HepG2 (cell line): ENCODE results near the gene ZNF749. TPM values are rescaled to one million over a fixed set of nuclear protein-coding genes. Genes with fewer than 3 reads are reported as not detected.
A peak's percentile ranks its signal among the peaks of the same experiment; 100 is the strongest.

Source experiments
- AGO2 ChIP-seq: fragments of 200-400 bp; formaldehyde crosslinking; optimal IDR thresholded peaks from 2 replicates; pipeline ENCODE3; 2017; ENCODE audit warnings: mild to moderate bottlenecking, low read depth, low read length, moderate library complexity
- ARNT2 ChIP-seq: sonication (generic); formaldehyde crosslinking; IDR thresholded peaks from 2 replicates; pipeline ENCODE4 v1.8.0; 2022; ENCODE audit warnings: mild to moderate bottlenecking, low read depth, missing genetic modification reagents, moderate library complexity
- CHD4 ChIP-seq: fragments of 200-600 bp; sonication (generic); IDR thresholded peaks from 2 replicates; pipeline ENCODE4 v1.7.0; 2017; ENCODE audit warnings: mild to moderate bottlenecking, low read length, borderline replicate concordance
- FOXA1 ChIP-seq, 2 experiments: fragments of 450-650 bp in 1 of 2; sonication (generic) in 1 of 2; formaldehyde crosslinking in 1 of 2; IDR thresholded peaks; 2 replicates each; pipeline versions ENCODE4 v1.4.0 to v1.6.1; 2016 to 2020; ENCODE audit warnings: missing genetic modification reagents in 1 of 2
- GATAD1 ChIP-seq: IDR thresholded peaks from 2 replicates; pipeline ENCODE4 v1.6.1; 2016; ENCODE audit warnings: missing genetic modification reagents, missing compliant biosample characterization
- HCFC1 ChIP-seq: fragments of 150-350 bp; IDR thresholded peaks from 2 replicates; pipeline ENCODE4 v1.6.1; 2014; ENCODE audit warnings: low read depth, low read length
- HMGXB4 ChIP-seq, 2 experiments: sonication (generic) in 1 of 2; formaldehyde crosslinking in 1 of 2; IDR thresholded peaks; 2 replicates each; pipeline versions ENCODE4 v1.4.0 to v1.6.1; 2018 to 2020; ENCODE audit warnings: missing genetic modification reagents in 2 of 2, borderline replicate concordance in 1 of 2, low read depth in 1 of 2, mild to moderate bottlenecking in 1 of 2, missing biosample characterization in 1 of 2
- JUND ChIP-seq: sonication (generic); formaldehyde crosslinking; IDR thresholded peaks from 2 replicates; pipeline ENCODE4 v1.8.0; 2022; ENCODE audit warnings: mild to moderate bottlenecking, missing genetic modification reagents
- PAF1 ChIP-seq: IDR thresholded peaks from 2 replicates; pipeline ENCODE4 v1.6.1; 2016; ENCODE audit warnings: missing genetic modification reagents, missing compliant biosample characterization
- POLR2AphosphoS5 ChIP-seq: IDR thresholded peaks from 2 replicates; pipeline ENCODE4 v1.6.1; 2012; ENCODE audit warnings: low read depth, low read length
- TEAD2 ChIP-seq: sonication (generic); formaldehyde crosslinking; IDR thresholded peaks from 2 replicates; pipeline ENCODE4 v1.9.0; 2021; ENCODE audit warnings: missing genetic modification reagents
- ZBTB3 ChIP-seq: sonication (generic); formaldehyde crosslinking; IDR thresholded peaks from 2 replicates; pipeline ENCODE4 v1.4.0; 2020; ENCODE audit warnings: low read depth, mild to moderate bottlenecking, moderate library complexity, missing genetic modification reagents, borderline replicate concordance
- ZFP41 ChIP-seq: sonication (generic); formaldehyde crosslinking; IDR thresholded peaks from 2 replicates; pipeline ENCODE4 v1.4.0; 2020; ENCODE audit warnings: mild to moderate bottlenecking, missing genetic modification reagents, borderline replicate concordance
- ZNF143 ChIP-seq: sonication (generic); formaldehyde crosslinking; IDR thresholded peaks from 2 replicates; pipeline ENCODE4 v1.4.0; 2020; ENCODE audit warnings: missing genetic modification reagents
- ZNF225 ChIP-seq: sonication (generic); formaldehyde crosslinking; IDR thresholded peaks from 2 replicates; pipeline ENCODE4 v1.4.0; 2020; ENCODE audit warnings: mild to moderate bottlenecking, missing genetic modification reagents
- ZNF383 ChIP-seq: sonication (generic); formaldehyde crosslinking; IDR thresholded peaks from 2 replicates; pipeline ENCODE4 v1.4.0; 2020; ENCODE audit warnings: missing genetic modification reagents, mild to moderate bottlenecking, borderline replicate concordance
- ZNF556 ChIP-seq: sonication (generic); formaldehyde crosslinking; IDR thresholded peaks from 2 replicates; pipeline ENCODE4 v1.4.0; 2020; ENCODE audit warnings: mild to moderate bottlenecking, missing genetic modification reagents, borderline replicate concordance
- ZNF598 ChIP-seq: sonication (generic); formaldehyde crosslinking; IDR thresholded peaks from 2 replicates; pipeline ENCODE4 v1.5.1; 2020; ENCODE audit warnings: mild to moderate bottlenecking, missing genetic modification reagents, borderline replicate concordance
- polyA plus RNA-seq, 8 experiments: library from polyadenylated mRNA; depleted of rRNA in 3 of 8; stranded (reverse) in 7 of 8; unstranded in 1 of 8; fragments of >200 nt; fragmentation: Illumina TruSeq in 4 of 8; extraction: Trizol in 4 of 8; gene quantifications; 2 replicates each; pipeline versions ENCODE4 v1.2.1 to v1.2.3, GENCODE V29; 2011 to 2016; ENCODE audit warnings: low read depth in 4 of 8, missing spikeins in 1 of 8, mixed read lengths in 1 of 8; ENCODE audit not compliant: insufficient read depth in 1 of 8
- total RNA-seq, 5 experiments: library from RNA; depleted of rRNA; stranded (reverse); fragments of >200 nt; fragmentation: Illumina TruSeq; extraction: Trizol; gene quantifications; 2 replicates each; pipeline ENCODE4 v1.2.3, GENCODE V29; 2016; ENCODE audit warnings: low read depth in 1 of 5
- TF ChIP-seq, protein P1 (sequence below): sonication (generic); formaldehyde crosslinking; IDR thresholded peaks from 2 replicates; pipeline ENCODE4 v1.4.0; 2020; ENCODE audit warnings: missing genetic modification reagents, borderline replicate concordance
- TF ChIP-seq, protein P2 (sequence below): sonication (generic); formaldehyde crosslinking; IDR thresholded peaks from 2 replicates; pipeline ENCODE4 v1.9.0; 2021; ENCODE audit warnings: missing genetic modification reagents, borderline replicate concordance

Gene ZNF749
- total and polyA plus RNA-seq, 2 of the 13 experiments (the other 11 are each of a cell fraction or from before 2014, with no cell fraction given) = 18.9 to 21.0 TPM

DNA sequence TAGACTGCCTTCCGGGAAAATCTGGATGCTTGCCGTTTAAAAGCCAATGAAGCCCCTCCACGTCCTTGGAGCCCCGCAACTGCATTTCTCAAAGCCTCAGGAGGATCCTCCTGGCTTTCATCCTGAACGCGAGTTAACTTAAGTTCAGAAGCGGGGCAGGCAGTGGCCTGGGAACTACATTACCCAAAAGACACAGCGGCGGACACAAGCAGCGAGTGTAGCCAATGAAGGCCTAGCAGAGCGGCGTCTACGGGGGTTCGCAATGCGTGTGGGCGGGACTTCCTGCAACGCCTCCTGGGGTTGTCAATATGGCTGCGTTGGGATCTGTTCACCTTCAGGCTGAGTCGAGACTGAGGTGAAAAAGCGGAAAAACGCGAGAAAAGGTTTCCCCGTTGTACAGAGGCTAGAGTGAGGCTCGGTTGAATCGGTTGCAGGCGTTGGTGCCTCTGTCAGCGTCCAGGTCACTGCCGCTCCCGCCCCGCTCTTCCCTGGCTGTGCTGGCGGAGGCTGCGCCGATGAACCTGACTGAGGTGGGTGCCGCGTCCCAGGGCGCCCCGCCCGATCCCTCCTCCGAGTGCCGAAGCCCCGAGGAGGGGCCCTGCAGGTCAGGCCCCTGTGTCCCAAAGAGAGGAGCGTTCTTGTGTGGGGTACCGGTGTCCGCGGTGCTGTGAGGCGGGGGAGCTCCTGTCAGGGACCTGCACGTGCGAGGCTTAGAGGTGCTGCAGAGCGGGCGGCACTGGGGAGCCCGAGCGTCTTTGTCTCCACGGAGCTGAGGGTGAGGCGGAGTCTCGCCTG is 24.1 kb upstream of the ZNF749 start, which contains the start of gene ZNF17 (continued):
- TF ChIP-seq, protein P1, sequence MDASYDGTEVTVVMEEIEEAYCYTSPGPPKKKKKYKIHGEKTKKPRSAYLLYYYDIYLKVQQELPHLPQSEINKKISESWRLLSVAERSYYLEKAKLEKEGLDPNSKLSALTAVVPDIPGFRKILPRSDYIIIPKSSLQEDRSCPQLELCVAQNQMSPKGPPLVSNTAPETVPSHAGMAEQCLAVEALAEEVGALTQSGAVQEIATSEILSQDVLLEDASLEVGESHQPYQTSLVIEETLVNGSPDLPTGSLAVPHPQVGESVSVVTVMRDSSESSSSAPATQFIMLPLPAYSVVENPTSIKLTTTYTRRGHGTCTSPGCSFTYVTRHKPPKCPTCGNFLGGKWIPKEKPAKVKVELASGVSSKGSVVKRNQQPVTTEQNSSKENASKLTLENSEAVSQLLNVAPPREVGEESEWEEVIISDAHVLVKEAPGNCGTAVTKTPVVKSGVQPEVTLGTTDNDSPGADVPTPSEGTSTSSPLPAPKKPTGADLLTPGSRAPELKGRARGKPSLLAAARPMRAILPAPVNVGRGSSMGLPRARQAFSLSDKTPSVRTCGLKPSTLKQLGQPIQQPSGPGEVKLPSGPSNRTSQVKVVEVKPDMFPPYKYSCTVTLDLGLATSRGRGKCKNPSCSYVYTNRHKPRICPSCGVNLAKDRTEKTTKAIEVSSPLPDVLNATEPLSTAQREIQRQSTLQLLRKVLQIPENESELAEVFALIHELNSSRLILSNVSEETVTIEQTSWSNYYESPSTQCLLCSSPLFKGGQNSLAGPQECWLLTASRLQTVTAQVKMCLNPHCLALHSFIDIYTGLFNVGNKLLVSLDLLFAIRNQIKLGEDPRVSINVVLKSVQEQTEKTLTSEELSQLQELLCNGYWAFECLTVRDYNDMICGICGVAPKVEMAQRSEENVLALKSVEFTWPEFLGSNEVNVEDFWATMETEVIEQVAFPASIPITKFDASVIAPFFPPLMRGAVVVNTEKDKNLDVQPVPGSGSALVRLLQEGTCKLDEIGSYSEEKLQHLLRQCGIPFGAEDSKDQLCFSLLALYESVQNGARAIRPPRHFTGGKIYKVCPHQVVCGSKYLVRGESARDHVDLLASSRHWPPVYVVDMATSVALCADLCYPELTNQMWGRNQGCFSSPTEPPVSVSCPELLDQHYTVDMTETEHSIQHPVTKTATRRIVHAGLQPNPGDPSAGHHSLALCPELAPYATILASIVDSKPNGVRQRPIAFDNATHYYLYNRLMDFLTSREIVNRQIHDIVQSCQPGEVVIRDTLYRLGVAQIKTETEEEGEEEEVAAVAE = peak; percentile 72; the same call in 1 of the 2 replicates
- TF ChIP-seq FOXA1 (IDR thresholded peaks at IDR 0.05) (no peak), FOXA1 (CRISPR knock-in tag; IDR thresholded peaks at IDR 0.05) (peak; percentile 86), HMGXB4 (CRISPR knock-in tag; IDR thresholded peaks at IDR 0.05; ENCODE audit: borderline replicate concordance in 1 of 2, low read depth in 1 of 2) (peak in 1 of 2 experiments; percentile 70; a peak in 1 of 4 replicates), ZNF598 (CRISPR knock-in tag) (0 out of 2 replicates have a peak, but pooled peaks have one; percentile 30), POLR2AphosphoS5 (peak; percentile 76), ZFP41 (CRISPR knock-in tag) (no peak), PAF1 (CRISPR knock-in tag) (no peak), ZNF143 (CRISPR knock-in tag) (peak; percentile 97), HCFC1 (peak; percentile 94), TEAD2 (CRISPR knock-in tag) (no peak), ZNF383 (CRISPR knock-in tag) (no peak), AGO2 (peak; percentile 76), CHD4 (no peak), JUND (CRISPR knock-in tag) (no peak), ARNT2 (CRISPR knock-in tag) (no peak), GATAD1 (peak; percentile 99), ZNF225 (CRISPR knock-in tag) (peak; percentile 21; the same call in 1 of the 2 replicates), ZBTB3 (CRISPR knock-in tag) (no peak), ZNF556 (no peak)
- TF ChIP-seq, protein P2, sequence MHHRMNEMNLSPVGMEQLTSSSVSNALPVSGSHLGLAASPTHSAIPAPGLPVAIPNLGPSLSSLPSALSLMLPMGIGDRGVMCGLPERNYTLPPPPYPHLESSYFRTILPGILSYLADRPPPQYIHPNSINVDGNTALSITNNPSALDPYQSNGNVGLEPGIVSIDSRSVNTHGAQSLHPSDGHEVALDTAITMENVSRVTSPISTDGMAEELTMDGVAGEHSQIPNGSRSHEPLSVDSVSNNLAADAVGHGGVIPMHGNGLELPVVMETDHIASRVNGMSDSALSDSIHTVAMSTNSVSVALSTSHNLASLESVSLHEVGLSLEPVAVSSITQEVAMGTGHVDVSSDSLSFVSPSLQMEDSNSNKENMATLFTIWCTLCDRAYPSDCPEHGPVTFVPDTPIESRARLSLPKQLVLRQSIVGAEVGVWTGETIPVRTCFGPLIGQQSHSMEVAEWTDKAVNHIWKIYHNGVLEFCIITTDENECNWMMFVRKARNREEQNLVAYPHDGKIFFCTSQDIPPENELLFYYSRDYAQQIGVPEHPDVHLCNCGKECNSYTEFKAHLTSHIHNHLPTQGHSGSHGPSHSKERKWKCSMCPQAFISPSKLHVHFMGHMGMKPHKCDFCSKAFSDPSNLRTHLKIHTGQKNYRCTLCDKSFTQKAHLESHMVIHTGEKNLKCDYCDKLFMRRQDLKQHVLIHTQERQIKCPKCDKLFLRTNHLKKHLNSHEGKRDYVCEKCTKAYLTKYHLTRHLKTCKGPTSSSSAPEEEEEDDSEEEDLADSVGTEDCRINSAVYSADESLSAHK (CRISPR knock-in tag) = no peak
